Renal cortical epithelial cell (primary cell): ENCODE results near the gene SPATA31D4. TPM values are rescaled to one million over a fixed set of nuclear protein-coding genes. Genes with fewer than 3 reads are reported as not detected.
"Not testable (repeated sequence)": the region's sequence is repeated elsewhere in the genome, so short reads cannot be mapped to it uniquely, and the experiment has no call there.

Source experiments
- DNase-seq: peaks from one replicate; pipeline ENCODE4 v3.0.0-alpha.2; 2011; ENCODE audit warnings: low read depth
- total RNA-seq: library from RNA; depleted of rRNA; stranded (reverse); fragments of >200 nt; gene quantifications from 2 replicates; pipeline ENCODE4 v1.2.3, GENCODE V29; 2014

Gene SPATA31D4
- not detected in 2 replicates for total RNA-seq

DNA sequence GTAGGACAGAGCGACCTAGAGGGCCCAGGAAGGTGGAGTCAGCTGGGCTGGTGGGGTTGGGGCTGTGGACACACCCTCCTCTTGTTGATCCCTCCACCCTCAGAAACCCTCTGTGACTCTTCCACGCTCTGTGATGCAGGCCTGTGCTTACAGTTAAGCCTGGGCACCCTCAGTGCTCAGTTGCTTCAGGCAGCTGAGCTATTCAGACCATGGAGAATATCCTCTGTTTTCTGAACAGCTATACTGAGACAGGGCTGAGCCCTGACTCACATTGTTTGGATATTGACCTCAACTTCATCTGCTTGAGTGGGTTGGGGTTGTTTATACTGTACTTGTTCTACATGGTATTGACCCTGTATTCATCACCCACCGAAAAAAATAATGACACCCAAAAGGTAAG lies at the start of gene SPATA31D4:
SPATA31D4 (plus strand) TSS at position 124 of the 400 bp plus-strand sequence; CDS start at position 210, 86 bp downstream.
- DNase-seq, result not testable (repeated sequence)

DNA sequence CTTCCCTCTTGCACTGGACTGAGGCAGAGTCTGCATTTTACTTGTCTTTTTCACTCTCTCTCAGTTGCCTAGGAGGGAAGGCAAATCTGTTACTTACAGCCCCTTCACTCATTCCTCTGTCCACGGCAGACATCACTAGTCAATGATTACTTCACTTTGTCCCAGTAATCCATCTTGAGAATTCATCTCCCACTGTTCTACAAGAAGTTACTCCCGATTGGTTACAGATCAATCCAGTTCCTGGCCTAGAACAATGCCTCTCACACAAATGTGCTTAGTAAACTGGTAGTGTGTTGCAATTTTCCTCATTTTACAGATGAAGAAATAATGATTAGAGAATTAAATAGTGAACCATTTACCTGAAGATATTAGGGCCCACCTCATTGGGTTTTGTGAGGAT lies 49.7 kb upstream of the SPATA31D4 start:
- DNase-seq, result peak; percentile 94

DNA sequence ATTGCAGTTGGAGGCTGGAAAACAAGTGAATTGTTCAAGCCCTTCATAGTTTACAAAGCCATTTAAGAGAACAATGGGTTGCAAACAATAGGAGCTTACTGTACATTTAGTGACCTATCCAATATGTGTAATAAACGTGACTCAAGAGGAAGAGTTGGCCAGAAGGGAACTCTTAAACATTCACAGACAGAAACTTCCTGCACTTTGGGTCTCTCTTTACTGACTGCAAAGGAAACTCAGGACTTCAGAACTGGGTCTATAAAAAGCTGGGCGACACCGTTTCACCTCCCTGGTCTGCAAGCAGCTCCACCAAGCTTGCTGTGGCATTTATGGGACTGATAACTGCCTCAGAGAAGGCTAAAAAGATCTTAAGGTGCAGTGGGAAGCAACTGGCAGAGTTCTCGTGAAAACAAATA lies 48.7 kb upstream of the SPATA31D4 start:
- DNase-seq, result peak; percentile 66

- DNase-seq, result no peak
Measured at GRCh38 chr9:81885602-81886001, 42.6 kb upstream of the SPATA31D4 start.

DNA sequence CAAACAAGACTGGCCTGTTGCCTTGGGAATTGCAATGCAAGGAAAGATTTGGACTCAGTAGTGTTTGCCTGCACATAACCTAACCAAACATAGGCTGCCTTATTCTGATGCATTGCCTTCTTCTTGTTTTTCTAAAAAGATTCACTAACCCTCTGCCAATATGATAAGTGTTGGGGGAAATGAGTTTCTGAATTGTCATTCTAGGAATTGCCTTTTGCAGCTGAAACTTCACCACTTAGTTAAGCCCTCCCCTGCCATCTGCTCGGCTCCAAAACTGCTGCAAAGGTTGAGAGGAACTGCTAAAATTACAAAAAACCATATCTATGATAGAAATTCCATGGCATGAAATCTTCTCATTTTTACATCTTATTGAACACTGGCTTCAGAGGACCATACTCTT lies 41.6 kb upstream of the SPATA31D4 start:
- DNase-seq, result no peak

- peak; percentile 30 for DNase-seq
Measured at GRCh38 chr9:81890104-81890503, 38.1 kb upstream of the SPATA31D4 start.

DNA sequence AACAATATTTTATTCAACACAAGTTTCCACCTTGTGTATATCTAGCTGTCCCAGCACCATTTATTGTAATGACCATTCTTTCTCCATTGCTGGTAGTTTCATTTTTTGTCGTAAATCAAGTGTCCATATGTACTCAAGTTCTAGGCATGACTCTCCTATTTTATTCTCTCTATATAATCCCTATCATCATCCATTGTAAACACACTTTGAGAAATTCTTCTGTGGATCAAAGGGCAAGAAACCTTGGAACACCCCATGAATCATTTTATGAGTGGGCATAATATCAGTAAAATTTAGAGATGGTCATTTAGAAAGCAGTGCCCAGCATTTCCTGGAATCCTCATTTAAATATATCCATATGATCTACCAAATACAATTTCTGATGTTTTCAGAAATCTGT lies 35.8 kb upstream of the SPATA31D4 start:
- no peak for DNase-seq

DNA sequence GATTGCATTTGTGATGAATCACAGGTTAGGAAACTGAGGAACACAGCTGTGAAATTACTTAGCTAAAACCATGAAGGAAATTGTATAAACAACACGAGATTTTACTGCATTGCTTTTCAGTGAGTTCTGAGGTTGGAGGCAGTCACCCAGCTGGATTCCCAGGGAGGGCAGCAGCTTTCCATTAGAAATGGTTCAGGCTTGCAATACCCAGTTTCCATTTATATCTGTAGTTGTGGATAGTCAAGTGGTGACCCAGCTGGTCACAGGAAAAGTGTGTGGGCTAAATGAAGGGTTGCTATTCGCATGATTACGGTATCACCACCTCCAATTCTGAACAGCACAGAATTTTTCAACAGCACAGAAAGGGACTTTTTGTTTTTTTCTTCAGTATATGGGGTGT lies 34.3 kb upstream of the SPATA31D4 start:
- DNase-seq, result no peak

- peak; percentile 25 for DNase-seq
Measured at GRCh38 chr9:81894891-81895290, 33.3 kb upstream of the SPATA31D4 start.

DNA sequence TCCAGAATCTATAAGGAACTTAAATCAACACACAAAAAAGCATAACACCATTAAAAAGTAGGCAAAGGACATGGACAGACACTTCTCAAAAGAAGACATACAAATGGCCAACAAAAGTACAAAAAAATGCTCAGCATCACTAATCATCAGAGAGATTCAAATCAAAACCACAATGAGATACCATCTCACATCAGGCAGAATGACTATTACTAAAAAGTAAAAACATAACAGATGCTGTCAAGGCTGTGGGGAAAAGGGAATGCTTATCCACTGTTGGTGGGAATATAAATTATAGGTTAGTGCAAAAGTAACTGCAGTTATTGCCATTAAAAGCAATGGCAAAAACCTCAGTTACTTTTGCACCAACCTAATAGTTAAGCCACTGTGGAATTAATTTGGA lies 32.2 kb upstream of the SPATA31D4 start:
- DNase-seq, result no peak

GRCh38 chr9:81898851-81899250 lies 29.4 kb upstream of the SPATA31D4 start:
- no peak for DNase-seq

GRCh38 chr9:81902196-81902595 lies 26.0 kb upstream of the SPATA31D4 start:
- DNase-seq, result peak; percentile 39

- peak; percentile 48 for DNase-seq
Measured at GRCh38 chr9:81902626-81903025, 25.6 kb upstream of the SPATA31D4 start.

- peak; percentile 19 for DNase-seq
Measured at GRCh38 chr9:81906671-81907070, 21.6 kb upstream of the SPATA31D4 start.

- no peak for DNase-seq
Measured at GRCh38 chr9:81912135-81912534, 16.1 kb upstream of the SPATA31D4 start.

DNA sequence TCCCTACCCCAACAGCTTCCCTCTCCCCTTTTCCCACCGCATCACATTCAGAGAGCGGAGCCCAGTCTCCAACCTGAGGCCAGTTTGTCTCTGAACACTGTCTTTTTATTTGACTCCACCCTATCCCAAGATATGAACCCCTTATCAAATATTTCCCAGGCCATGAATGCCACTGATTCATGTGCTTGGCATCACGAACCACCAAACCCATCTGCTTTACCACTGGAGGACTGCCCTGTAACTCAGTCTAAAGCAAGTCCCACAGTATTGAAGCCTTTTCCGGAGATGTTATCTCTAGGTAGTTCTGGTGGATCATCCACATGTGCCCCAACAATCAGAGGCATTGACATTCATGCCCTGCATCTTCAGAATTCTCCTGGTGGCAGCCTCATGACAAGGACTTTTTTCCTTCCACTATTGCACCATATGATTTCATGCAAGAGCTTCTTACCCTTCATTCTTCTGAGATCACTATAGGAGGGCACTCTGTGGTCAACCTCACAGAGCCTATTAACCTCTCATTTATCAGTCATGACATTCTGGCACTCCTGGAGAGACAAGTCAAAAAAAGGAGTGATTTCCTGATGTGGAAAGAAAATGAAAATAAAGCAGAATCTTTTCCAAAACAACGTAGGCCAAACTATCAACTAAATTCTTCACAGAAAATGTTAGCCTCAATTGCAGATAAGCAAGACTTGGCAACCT lies 12.3 kb upstream of the SPATA31D4 start:
- peak; percentile 33 for DNase-seq

DNA sequence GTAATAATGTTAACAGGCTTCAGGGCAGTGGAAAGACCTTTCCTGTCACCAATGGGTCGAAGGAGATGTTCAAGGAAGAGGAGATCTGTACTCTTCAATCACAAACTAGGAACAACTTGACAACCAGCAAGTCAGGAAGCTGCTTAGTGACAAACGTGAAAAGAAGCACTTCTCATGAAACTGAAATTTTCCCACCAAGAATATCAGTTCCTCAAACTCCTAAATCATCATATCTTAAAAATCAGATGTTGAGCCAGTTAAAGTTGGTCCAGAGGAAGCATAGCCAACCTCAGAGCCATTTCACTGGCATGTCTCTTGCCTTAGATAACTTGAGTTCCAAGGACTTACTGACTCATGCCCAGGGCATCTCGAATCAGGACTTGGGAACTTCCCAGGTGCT lies 9.7 kb upstream of the SPATA31D4 start:
- DNase-seq, result not testable (repeated sequence)

DNA sequence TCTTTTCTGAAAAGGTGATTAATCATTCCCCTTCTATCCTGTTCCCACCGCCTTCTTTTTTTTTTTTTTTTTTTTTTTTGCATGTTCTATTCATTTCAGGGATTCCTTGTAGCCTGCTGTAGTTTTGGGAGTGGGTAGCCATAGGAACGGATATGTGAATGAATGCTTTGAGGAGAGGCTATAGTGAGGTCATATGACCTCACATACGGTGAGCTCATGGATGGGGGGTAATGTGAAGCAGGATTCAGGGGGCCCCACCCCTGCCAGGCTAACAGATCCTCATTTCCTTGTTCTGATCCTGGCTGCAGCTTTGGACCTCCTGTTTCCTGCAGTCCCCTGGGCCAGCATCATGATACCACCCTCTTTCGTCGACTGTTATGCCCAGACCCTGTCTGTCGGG lies 1.9 kb downstream of the SPATA31D4 start:
- DNase-seq, result not testable (repeated sequence)

DNA sequence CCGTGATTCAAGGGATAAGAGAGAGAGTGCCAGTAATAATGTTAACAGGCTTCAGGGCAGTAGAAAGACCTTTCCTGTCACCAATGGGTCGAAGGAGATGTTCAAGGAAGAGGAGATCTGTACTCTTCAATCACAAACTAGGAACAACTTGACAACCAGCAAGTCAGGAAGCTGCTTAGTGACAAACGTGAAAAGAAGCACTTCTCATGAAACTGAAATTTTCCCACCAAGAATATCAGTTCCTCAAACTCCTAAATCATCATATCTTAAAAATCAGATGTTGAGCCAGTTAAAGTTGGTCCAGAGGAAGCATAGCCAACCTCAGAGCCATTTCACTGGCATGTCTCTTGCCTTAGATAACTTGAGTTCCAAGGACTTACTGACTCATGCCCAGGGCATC lies 5.3 kb downstream of the SPATA31D4 start:
- DNase-seq, result not testable (repeated sequence)

GRCh38 chr9:81943393-81943792 lies 15.2 kb downstream of the SPATA31D4 start, which contains the start of gene SPATA31D3:
Gene SPATA31D3, plus strand, starts transcription at chr9:81943500. Its CDS starts 86 bp downstream, at chr9:81943586.
- not testable (repeated sequence) for DNase-seq

DNA sequence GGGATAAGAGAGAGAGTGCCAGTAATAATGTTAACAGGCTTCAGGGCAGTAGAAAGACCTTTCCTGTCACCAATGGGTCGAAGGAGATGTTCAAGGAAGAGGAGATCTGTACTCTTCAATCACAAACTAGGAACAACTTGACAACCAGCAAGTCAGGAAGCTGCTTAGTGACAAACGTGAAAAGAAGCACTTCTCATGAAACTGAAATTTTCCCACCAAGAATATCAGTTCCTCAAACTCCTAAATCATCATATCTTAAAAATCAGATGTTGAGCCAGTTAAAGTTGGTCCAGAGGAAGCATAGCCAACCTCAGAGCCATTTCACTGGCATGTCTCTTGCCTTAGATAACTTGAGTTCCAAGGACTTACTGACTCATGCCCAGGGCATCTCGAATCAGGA lies 20.4 kb downstream of the SPATA31D4 start:
- DNase-seq, result not testable (repeated sequence)

DNA sequence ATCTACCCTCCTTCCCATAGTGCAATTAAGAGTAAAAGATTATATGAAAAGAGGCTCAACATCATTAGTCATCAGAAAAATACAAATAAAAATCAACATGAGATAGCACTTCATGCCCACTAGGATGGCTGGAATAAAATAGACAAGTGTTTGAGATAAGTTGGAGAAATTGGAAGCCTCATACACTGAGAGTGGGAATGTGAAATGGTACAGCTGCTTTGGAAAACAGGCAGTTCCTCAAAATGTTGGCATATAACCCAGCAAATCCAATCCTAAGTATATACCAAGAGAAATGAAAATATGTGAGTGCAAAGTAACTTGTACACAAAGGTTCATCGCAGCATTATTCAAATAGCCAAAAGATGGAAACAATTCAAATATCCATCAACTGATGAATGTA lies 24.9 kb downstream of the SPATA31D4 start:
- no peak for DNase-seq

- no peak for DNase-seq
Measured at GRCh38 chr9:81955625-81956024, 27.4 kb downstream of the SPATA31D4 start.
